ENCODE results near the gene MMP1. TPM values are rescaled to one million over a fixed set of nuclear protein-coding genes. Genes with fewer than 3 reads are reported as not detected.
"Not testable (repeated sequence)": the region's sequence is repeated elsewhere in the genome, so short reads cannot be mapped to it uniquely, and the experiment has no call there.

Gene MMP1
- polyA plus RNA-seq, 3 donors, result 0.07 to 0.28 (median 0.24) TPM

- no peak for DNase-seq (ENCODE audit: low read depth in 3 of 3, low spot score in 2 of 3)
These were observed 34.5 kb downstream of the MMP1 start for GRCh38 chr11:102763440-102763839.

DNA sequence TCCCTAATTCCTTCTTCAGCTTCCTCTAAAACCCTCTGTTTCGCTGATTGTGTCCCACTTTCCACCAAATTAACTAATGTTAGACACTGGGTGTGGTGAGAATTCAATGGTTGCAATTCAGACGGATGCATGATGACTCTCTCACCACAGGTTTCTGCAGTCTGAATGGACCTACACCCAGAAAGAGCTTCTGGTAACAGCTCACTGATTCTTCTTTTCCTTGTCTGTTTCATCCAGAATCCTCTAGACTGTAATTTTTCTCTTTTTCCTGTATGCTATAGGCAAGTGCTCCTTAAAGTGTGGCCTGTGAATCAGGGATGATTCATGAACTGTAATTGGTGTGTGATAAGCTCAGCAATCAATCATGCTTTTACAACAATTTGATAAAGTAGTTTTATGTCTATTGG is 35.6 kb downstream of the MMP1 start:
- DNase-seq (ENCODE audit: low read depth in 3 of 3, low spot score in 2 of 3), result no peak

DNA sequence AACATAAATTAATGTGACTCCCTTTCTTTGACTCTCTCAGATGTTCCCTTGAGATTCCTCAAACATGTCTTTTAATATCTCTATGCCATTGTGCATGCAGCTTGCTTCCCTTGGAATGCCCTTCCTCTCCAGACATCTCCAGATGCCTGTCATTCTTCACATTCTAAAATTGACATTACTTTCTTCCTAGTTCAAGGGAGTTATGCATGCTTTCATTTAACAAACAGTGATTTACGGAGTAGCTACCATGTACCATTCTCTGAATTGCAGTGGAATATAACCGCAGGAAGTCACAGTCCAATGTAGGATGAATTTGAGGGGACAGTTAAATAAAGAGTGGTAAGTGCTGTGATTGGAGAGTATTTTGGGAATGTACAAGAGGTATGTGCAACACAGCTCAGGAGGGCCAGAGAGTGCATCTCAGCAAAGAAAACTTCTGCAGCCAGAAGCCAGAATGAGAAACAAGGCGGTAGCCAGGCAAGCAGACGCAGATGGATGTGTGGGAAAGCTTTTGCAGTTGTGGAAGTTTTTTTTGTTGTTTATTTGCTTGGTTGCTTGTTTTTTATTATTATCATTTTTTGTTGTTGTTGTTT is 36.2 kb downstream of the MMP1 start:
- no peak for DNase-seq (ENCODE audit: low read depth in 3 of 3, low spot score in 2 of 3)

- DNase-seq (ENCODE audit: low read depth in 3 of 3, low spot score in 2 of 3), result no peak
These were observed 37.5 kb downstream of the MMP1 start for GRCh38 chr11:102760344-102761035.

GRCh38 chr11:102757823-102758549 is 40.0 kb downstream of the MMP1 start:
- no peak for DNase-seq (ENCODE audit: low read depth in 3 of 3, low spot score in 2 of 3)

- DNase-seq (ENCODE audit: low read depth in 3 of 3, low spot score in 2 of 3), result no peak
These were observed 44.7 kb downstream of the MMP1 start for GRCh38 chr11:102753267-102753666.

DNA sequence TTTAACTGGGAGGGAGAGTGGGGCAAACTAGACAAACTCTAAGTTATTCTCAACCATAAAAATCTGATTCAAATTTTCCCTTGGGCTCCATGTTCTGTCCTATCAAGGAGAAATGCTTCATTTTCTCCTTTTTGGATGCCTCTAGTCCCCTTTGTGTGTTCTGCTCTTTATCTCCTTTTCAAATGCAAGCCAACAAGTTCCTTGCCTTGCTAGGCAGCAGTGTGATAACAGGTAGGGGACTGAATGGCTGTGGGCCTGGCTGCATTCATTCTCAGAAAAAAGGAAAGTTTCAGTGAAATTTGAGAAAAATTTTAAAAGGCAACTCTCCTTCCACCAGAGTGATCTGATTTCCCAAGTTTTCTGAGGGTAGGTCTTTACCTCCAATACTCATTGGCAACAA is 46.3 kb downstream of the MMP1 start:
- DNase-seq (ENCODE audit: low read depth in 3 of 3, low spot score in 2 of 3), result no peak

DNA sequence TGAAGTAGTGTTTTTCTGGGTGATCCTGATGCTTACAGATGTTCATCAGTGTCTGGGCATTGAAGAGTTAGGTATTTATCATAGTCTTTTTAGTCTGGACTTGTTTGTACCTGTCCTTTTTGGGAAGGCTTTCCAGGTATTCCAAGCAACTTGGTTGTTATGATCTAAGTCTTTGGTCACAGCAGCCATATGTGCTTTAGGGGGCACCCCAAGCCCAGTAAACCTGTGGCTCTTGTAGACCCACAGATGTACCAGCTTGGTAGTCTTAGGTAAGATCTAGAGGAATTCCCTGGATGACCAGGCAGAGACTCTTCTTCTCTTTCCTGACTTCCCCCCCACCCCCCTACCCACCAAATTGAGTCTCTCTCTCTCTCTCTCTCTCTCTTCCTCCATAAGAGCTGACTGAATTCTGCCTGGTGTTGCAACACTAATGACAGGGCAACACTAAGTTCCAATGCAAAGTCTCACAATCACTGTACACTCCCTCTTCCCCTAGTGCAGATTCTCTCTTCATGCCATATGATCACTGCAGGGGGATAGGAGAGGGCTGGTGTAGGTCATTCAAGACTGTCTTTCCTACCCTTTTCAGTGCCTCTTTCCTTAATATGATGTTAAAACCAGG is 48.7 kb downstream of the MMP1 start:
- DNase-seq (ENCODE audit: low read depth in 3 of 3, low spot score in 2 of 3), result no peak

- DNase-seq (ENCODE audit: low read depth in 3 of 3, low spot score in 2 of 3), result not testable (repeated sequence)
These were observed 51.0 kb downstream of the MMP1 start for GRCh38 chr11:102746746-102747578.

Other genes starting within 250 kb of the MMP1 start
- not detected for gene MMP20, start 172.8 kb downstream of the MMP1 start, polyA plus RNA-seq (ENCODE audit: insufficient read length in 3 of 3)
- gene MMP27, start 92.4 kb downstream of the MMP1 start, polyA plus RNA-seq (ENCODE audit: insufficient read length in 3 of 3), result not detected
- under 1 TPM in 1 of 3 donors, not detected in 2; 0.18 TPM for gene MMP8, start 73.2 kb downstream of the MMP1 start, polyA plus RNA-seq (ENCODE audit: insufficient read length in 3 of 3)
- gene MMP10, start 17.5 kb downstream of the MMP1 start, polyA plus RNA-seq (ENCODE audit: insufficient read length in 3 of 3), result not detected
- under 1 TPM in 1 of 3 donors, not detected in 2; 0.06 TPM for gene MMP3, start 45.4 kb upstream of the MMP1 start, polyA plus RNA-seq (ENCODE audit: insufficient read length in 3 of 3)
- gene MMP12, start 76.8 kb upstream of the MMP1 start, polyA plus RNA-seq (ENCODE audit: insufficient read length in 3 of 3), result 1 to 10 TPM; 2.3 to 4.2 (median 3.7) TPM
- gene MMP13, start 157.6 kb upstream of the MMP1 start, polyA plus RNA-seq (ENCODE audit: insufficient read length in 3 of 3), result not detected